Measurements from ENCODE around the gene TMPRSS9. TPM values are rescaled to one million over a fixed set of nuclear protein-coding genes. Genes with fewer than 3 reads are reported as not detected.

Gene TMPRSS9
- polyA plus RNA-seq, 3 donors from 2014 or later = not detected

- Mint-ChIP-seq H3K9me3 (no peaks in the 10 kb centered on the region), H3K4me3 (no peak overlapping the region), H3K27ac (no peak overlapping the region), H3K36me3 (no peaks in the 10 kb centered on the region), H3K4me1 (peaks cover 30 to 37% of the 10 kb centered on the region in 2 donors), H3K27me3 (ENCODE audit: low read depth in 3 of 3) (peaks cover 2 to 17% (median 8%) of the 10 kb centered on the region in 3 donors)
- DNase-seq = no peak
Measured at GRCh38 chr19:2324220-2324948, 35.7 kb upstream of the TMPRSS9 start.

- H3K27me3 Mint-ChIP-seq (ENCODE audit: low read depth in 3 of 3) = peaks cover 2 to 18% (median 13%) of the 10 kb centered on the region in 3 donors
- H3K27ac Mint-ChIP-seq = peak overlapping the region; percentile 18 to 98 (median 60)
- H3K36me3 Mint-ChIP-seq = no peaks in the 10 kb centered on the region
- no peaks in the 10 kb centered on the region for H3K9me3 Mint-ChIP-seq
- DNase-seq = no peak
- H3K4me1 Mint-ChIP-seq = peaks cover 36 to 42% of the 10 kb centered on the region in 2 donors
- peak overlapping the region in 4 of 5 donors; percentile 8 to 99 (median 52) for H3K4me3 Mint-ChIP-seq
Measured at GRCh38 chr19:2325281-2326046, 34.6 kb upstream of the TMPRSS9 start.

- Mint-ChIP-seq H3K9me3 (no peaks in the 10 kb centered on the region), H3K27ac (peak overlapping the region; percentile 76 to 99 (median 97))
Measured at GRCh38 chr19:2326699-2327360, 33.2 kb upstream of the TMPRSS9 start.

GRCh38 chr19:2327773-2328400 is 32.2 kb upstream of the TMPRSS9 start:
- DNase-seq = peak; percentile 53 to 65 (median 65)
- Mint-ChIP-seq H3K27me3 (ENCODE audit: low read depth in 3 of 3) (peaks cover 2 to 16% (median 13%) of the 10 kb centered on the region in 3 donors), H3K4me3 (peak overlapping the region; percentile 99 to 100 (median 99)), H3K27ac (peak overlapping the region; percentile 94 to 99 (median 98)), H3K4me1 (peaks cover 42 to 48% of the 10 kb centered on the region in 2 donors), H3K36me3 (no peaks in the 10 kb centered on the region), H3K9me3 (no peaks in the 10 kb centered on the region)

More at GRCh38 chr19:2326699-2327360, 33.2 kb upstream of the TMPRSS9 start:
- Mint-ChIP-seq H3K27me3 (ENCODE audit: low read depth in 3 of 3) (peaks cover 2 to 16% (median 13%) of the 10 kb centered on the region in 3 donors), H3K36me3 (no peaks in the 10 kb centered on the region), H3K4me1 (peaks cover 42 to 43% of the 10 kb centered on the region in 2 donors), H3K4me3 (peak overlapping the region; percentile 41 to 99 (median 99))
- no peak for DNase-seq

- peak within 1 kb of the TSS; percentile 99 to 100 (median 99) for H3K4me3 Mint-ChIP-seq
- no peaks in the 10 kb centered on the region for H3K9me3 Mint-ChIP-seq
- H3K27ac Mint-ChIP-seq = peak within 1 kb of the TSS; percentile 94 to 99 (median 98)
- peak; percentile 90 to 93 (median 91) for DNase-seq
- H3K27me3 Mint-ChIP-seq (ENCODE audit: low read depth in 3 of 3) = peaks cover 2 to 16% (median 13%) of the 10 kb centered on the region in 3 donors
- H3K4me1 Mint-ChIP-seq = peaks cover 42 to 48% of the 10 kb centered on the region in 2 donors
- H3K36me3 Mint-ChIP-seq = no peaks in the 10 kb centered on the region
Measured at GRCh38 chr19:2328401-2329148, 31.5 kb upstream of the TMPRSS9 start, which contains the start of the genes LSM7 and SPPL2B. TSS of gene LSM7 (minus strand) at chr19:2328586. CDS start at chr19:2328566, 20 bp downstream. TSS of gene SPPL2B (plus strand) at chr19:2328684. CDS start at chr19:2328710, 26 bp downstream.

- Mint-ChIP-seq H3K36me3 (no peaks in the 10 kb centered on the region), H3K27ac (peak overlapping the region; percentile 64 to 89 (median 88)), H3K4me3 (peak overlapping the region; percentile 84 to 92 (median 87)), H3K9me3 (no peaks in the 10 kb centered on the region), H3K4me1 (peaks cover 42 to 48% of the 10 kb centered on the region in 2 donors), H3K27me3 (ENCODE audit: low read depth in 3 of 3) (peaks cover 2 to 16% (median 13%) of the 10 kb centered on the region in 3 donors)
- no peak for DNase-seq
Measured at GRCh38 chr19:2329149-2329478, 31.0 kb upstream of the TMPRSS9 start.

GRCh38 chr19:2329501-2329916 is 30.6 kb upstream of the TMPRSS9 start:
- Mint-ChIP-seq H3K4me1 (peaks cover 42 to 48% of the 10 kb centered on the region in 2 donors), H3K9me3 (no peaks in the 10 kb centered on the region), H3K27ac (peak overlapping the region; percentile 64 to 89 (median 88)), H3K36me3 (no peaks in the 10 kb centered on the region), H3K27me3 (ENCODE audit: low read depth in 3 of 3) (peaks cover 2 to 16% (median 13%) of the 10 kb centered on the region in 3 donors), H3K4me3 (peak overlapping the region; percentile 84 to 92 (median 87))
- no peak for DNase-seq

GRCh38 chr19:2330255-2330631 is 29.8 kb upstream of the TMPRSS9 start:
- Mint-ChIP-seq H3K4me1 (peaks cover 42 to 48% of the 10 kb centered on the region in 2 donors), H3K27me3 (ENCODE audit: low read depth in 3 of 3) (peaks cover 2 to 16% (median 13%) of the 10 kb centered on the region in 3 donors), H3K27ac (peak overlapping the region in 3 of 6 donors; percentile 17 to 62 (median 31)), H3K36me3 (no peaks in the 10 kb centered on the region), H3K4me3 (peak overlapping the region in 4 of 5 donors; percentile 50 to 87 (median 72)), H3K9me3 (no peaks in the 10 kb centered on the region)
- DNase-seq = no peak

- H3K36me3 Mint-ChIP-seq = no peaks in the 10 kb centered on the region
- H3K27me3 Mint-ChIP-seq (ENCODE audit: low read depth in 3 of 3) = peaks cover 2 to 16% (median 13%) of the 10 kb centered on the region in 3 donors
- no peak for DNase-seq
- peak overlapping the region in 3 of 5 donors; percentile 50 to 84 (median 59) for H3K4me3 Mint-ChIP-seq
- peaks cover 41 to 47% of the 10 kb centered on the region in 2 donors for H3K4me1 Mint-ChIP-seq
- H3K27ac Mint-ChIP-seq = peak overlapping the region in 3 of 6 donors; percentile 17 to 62 (median 36)
- no peaks in the 10 kb centered on the region for H3K9me3 Mint-ChIP-seq
Measured at GRCh38 chr19:2330632-2331284, 29.3 kb upstream of the TMPRSS9 start.

GRCh38 chr19:2331601-2332246 is 28.3 kb upstream of the TMPRSS9 start:
- Mint-ChIP-seq H3K9me3 (no peaks in the 10 kb centered on the region), H3K36me3 (peaks cover 0 to 5% (median 0%) of the 10 kb centered on the region in 3 donors), H3K27me3 (ENCODE audit: low read depth in 3 of 3) (peaks cover 2 to 16% (median 13%) of the 10 kb centered on the region in 3 donors), H3K4me3 (no peak overlapping the region), H3K27ac (peak overlapping the region in 5 of 6 donors; percentile 51 to 69 (median 62)), H3K4me1 (peaks cover 40 to 46% of the 10 kb centered on the region in 2 donors)
- no peak for DNase-seq

GRCh38 chr19:2332341-2333026 is 27.6 kb upstream of the TMPRSS9 start:
- DNase-seq = peak; percentile 31 to 52 (median 42)
- Mint-ChIP-seq H3K27me3 (ENCODE audit: low read depth in 3 of 3) (peaks cover 2 to 14% (median 13%) of the 10 kb centered on the region in 3 donors), H3K9me3 (no peaks in the 10 kb centered on the region), H3K4me1 (peaks cover 33 to 39% of the 10 kb centered on the region in 2 donors), H3K27ac (peak overlapping the region in 5 of 6 donors; percentile 49 to 68 (median 61)), H3K4me3 (peak overlapping the region in 3 of 5 donors; percentile 6 to 27 (median 8)), H3K36me3 (peaks cover 0 to 5% (median 0%) of the 10 kb centered on the region in 3 donors)
